ENCODE data around the gene HTR2C.

GRCh38 chrX:114635986-114636385, 52.1 kb downstream of the HTR2C start:
- no peak for TF ChIP-seq POLR2A (IDR thresholded peaks at IDR 0.05)
- TF ChIP-seq CTCF (IDR thresholded peaks at IDR 0.05), result no peak

All from testis (tissue), 2 donors.